ENCODE results near the gene PSMG3.

PSMG3 gene

DNA sequence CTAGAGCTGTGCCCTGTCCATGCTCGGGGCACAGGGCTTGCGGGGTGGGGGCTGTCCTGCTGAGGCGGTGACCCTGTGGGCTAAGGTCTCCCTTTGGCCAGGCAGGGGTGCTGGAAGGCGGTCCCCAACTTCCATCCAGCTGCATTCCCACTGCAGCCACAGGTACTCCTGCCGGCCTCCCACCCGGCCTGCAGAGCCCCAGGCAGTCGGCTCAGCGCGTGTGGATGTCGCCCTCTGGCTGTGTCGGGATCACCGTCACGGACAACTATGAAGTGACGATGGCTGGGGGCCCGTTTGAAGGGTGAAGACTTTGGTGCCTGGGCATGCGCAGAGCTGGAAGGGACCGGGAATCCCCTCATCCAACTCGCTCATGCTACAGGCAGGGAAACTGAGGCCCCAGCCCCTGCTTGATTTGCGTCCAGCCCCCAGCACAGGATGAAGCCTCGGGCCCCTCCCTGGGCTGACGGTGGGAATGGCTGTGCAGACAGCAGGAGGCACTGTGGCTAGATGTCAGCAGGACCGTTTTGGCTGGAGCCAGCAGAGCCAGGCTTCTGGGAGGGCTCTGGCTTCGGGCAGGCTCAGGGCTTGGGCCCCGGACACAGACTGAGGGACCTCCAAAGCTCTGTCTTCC, 11.5 kb downstream of the PSMG3 start:
- peak; percentile 46 for DNase-seq (ENCODE audit: low spot score)

- peak; percentile 9 for DNase-seq (ENCODE audit: low spot score)
Observed at GRCh38 chr7:1557771-1558170, 12.1 kb downstream of the PSMG3 start.

- no peak for DNase-seq (ENCODE audit: low spot score)
Observed at GRCh38 chr7:1557006-1557405, 12.8 kb downstream of the PSMG3 start.

DNA sequence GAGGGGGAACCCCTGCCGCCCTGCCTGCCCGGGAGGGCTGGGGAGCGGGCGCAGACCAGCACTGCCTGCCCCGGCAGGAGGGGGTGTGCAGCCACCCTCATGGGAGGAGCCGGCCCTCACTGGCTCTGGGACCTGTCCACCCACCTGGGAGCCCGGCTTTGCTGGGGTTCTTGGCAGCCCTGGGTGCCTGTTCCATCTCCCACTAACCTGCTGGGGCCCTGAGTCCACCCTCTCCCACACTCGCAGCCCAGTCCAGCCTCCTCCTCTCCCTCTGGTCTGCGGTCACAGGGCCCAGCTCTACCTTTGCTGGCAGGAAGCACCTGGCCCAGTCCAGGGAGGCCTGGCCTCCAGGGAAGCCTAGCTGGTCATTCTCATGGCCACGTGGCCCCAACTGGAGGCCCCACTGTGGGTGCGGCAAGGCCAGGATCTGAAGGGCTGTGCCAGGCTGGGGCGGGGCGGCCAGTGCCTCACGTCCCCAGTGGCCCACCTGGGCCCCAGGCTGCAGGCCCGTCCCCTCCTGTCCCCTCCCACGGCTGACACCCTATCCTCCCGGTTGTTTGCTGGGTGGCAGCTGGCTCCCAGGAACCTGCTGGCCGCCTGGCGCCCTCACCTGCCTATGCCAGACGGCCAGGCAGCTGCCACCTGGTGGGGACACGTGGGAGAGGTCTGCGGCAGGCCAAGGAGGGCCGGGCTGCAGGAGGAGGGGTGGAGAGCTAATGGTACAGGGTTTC, 13.9 kb downstream of the PSMG3 start, which contains the start of gene TMEM184A:
TSS of gene TMEM184A (minus strand) at position 393 of the 731 bp plus-strand sequence. CDS start 721 bp downstream, outside the sequence.
- DNase-seq (ENCODE audit: low spot score), result peak; percentile 96

GRCh38 chr7:1555046-1555812, 14.6 kb downstream of the PSMG3 start:
- DNase-seq (ENCODE audit: low spot score), result peak; percentile 83

DNA sequence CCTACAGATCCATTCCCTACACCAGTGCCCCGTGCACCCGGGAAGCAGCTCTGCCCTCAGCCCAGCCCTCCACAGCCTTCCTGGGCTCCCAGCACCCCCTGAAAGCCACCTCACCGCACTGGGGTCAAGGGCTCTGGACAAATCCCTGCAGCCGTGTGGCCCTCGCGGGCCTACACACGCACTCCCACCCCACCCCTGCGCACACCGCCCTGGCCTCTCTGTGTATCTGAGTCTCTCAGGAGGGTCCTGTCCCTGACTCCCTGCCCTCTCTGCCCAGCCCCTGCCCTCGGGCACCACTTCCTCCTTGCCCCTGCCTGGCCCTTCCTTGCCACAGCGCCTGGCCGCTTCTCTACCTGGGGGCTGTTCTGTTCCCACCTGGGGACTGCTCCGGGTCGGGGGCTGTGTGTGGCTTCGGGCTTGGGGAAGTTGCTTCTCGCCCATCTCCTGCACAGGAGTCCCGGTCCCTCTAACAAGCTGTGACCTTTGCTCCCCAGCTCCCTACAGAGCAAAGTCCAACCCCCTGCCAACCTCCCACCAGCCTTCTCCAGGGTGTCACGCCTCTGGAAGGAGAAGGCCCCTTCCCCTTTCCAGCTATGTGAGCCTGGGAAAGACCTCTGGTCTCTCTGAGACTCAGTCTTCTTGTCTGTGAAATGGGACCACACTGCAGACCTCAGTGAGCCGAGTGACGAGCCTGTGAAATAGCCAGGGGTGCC, 15.3 kb downstream of the PSMG3 start:
- peak; percentile 14 for DNase-seq (ENCODE audit: low spot score)

DNA sequence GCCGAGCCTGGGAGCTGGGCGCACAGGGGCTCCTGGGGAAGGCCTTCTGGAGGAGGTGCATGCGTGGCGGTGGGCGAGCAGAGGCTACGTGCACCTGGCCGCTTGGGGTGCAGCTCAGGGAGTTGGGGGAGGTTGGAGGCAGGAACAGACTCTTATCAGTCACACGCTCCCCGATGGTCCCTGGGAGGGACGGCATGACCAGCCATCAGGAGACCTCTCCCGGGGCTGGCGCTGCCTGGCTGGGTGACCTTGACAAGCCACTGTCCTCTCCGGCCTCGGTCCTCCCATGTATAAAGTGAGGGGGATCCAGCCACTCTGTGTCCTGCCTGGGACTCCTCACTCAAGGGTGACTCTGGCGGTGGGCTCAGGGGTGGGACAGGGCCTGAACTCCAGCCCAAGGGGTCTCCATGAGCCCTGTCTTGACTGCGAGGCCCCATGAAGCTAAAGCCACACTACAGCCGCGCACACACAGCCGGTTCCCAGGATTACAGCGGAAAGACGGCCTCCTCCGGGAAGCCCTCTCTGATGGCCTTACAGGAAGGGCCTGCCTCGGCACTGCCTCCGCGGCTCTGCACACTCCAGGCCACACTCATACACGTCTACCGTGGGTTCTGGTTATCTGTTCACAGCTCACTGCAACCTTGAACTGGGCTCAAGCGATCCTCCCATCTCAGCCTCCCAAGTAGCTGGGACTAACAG, 16.2 kb downstream of the PSMG3 start:
- peak; percentile 13 for DNase-seq (ENCODE audit: low spot score)

DNA sequence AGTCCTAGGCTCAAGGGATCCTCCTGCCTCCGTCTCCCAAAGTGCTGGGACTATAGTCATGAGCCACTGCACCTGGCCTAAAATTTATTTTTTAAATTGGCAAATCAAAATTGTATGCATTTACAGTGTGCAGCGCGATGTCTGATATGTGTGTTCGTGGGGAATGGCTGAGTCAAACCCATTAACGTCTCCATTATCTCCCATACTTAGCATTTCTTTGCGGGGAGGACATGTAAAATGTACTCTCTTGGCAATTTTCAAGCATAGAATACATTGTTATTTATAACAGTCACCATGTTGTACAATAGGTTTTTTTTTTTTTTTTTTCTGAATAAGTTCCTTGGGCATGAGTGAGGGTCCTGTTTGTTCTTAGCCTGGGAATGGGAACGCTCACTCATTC, 17.6 kb downstream of the PSMG3 start:
- no peak for DNase-seq (ENCODE audit: low spot score)

DNA sequence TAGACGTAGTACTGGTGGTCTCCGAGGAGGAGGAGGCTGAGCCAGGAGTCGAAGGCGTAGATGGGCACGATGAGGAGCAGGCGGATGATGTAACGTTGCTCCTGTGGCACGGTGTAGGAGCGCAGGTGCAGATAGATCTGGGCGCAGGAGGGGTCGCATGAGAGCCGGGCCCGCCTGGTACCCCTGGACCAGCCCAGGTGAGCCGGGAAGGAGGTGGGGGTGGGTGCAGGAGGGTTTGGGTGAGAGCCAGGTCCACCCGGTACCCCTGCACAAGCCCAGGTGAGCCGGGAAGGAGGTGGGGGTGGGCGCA, 19.0 kb downstream of the PSMG3 start:
- DNase-seq (ENCODE audit: low spot score), result no peak

DNA sequence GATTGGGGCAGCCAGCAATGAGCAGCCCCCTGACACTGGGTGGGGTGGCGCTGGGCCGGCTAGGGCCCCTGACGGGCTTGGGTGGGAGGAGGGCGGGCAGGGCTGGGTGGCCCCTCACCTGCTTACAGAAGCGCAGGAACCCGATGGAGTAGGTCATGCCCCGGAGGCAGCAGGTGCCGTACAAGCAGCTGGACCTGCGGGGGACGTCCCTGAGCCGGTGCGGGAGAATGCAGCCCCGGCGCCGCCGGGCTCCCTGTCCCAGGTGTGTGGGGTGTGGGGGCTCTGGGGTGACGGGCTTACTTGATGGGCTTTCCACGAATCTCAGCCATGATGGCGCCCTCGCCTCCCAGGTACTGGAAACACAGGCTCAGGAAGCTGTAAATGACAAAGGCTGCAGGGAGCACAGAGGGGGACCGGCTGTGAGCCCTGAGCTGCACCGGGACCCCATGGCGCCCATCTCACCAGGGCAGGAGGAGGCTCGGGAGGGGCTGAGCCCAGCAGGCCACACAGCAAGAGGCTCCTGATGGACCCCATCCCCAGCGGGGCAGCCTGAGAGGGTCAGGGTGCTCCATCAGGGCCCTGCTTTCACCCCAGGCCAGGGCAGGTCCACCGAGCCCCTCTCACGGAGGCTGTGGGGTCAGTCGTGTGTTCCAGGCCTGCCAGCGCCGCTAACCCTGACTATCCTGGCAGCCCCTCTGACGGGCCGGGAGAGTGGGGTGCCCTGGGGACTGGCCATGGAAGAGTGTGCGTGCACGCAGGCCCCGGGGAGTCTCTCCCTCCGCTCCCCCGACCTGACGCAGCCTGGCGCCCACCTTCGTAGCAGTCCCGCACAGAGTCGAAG, 19.6 kb downstream of the PSMG3 start:
- no peak for DNase-seq (ENCODE audit: low spot score)

DNA sequence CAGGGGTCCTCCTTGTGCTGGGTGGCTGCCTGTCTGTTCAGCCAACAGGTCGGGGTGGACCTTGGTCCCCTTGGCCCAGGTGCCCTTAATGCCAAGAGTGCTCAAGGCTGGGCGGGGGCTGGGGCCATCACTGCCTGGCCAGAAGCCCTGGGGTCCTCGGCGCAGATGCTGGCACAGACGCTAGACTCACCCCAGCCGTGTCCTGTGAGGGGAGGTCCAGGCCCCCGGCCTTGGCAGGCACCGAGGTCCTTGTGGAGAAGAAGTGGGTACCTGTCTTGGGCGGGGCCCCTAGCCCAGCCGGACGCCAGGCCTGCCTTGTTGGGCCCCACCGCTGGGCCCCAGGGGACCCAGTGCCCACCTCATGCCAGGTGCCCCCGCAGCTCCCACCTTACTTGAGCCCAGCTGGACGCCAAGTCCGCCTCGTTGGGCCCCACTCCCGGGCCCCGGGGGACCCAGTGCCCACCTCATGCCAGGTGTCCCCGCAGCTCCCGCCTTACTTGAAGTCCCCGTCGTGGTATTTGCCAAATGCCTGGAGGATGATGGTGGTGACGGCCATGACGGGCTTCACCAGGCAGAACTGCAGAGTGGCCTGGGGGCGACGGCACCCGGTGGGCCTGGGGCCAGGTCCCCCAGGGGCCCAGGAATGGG, 20.4 kb downstream of the PSMG3 start:
- no peak for DNase-seq (ENCODE audit: low spot score)

GRCh38 chr7:1548944-1549343, 20.9 kb downstream of the PSMG3 start:
- DNase-seq (ENCODE audit: low spot score), result no peak

DNA sequence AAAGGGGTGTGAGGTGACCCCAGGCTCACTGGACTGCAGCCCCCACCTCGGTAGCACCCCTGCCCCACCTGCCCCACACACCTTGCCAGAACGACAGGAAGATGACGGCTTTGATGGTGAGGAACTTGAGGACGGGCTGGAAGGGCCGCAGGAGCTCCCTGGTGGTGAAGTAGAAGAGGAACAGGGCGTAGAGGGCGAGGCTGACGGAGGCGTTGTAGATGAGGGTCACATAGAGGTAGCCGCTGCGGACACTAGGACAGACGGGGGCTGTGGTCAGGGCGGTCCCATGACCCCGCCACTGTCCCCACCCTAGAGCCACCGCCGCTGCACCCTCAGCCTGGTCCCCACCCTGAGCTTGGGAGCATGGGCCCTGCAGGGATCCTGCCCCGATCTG, 21.4 kb downstream of the PSMG3 start:
- no peak for DNase-seq (ENCODE audit: low spot score)

GRCh38 chr7:1547777-1548437, 21.9 kb downstream of the PSMG3 start:
- no peak for DNase-seq (ENCODE audit: low spot score)

DNA sequence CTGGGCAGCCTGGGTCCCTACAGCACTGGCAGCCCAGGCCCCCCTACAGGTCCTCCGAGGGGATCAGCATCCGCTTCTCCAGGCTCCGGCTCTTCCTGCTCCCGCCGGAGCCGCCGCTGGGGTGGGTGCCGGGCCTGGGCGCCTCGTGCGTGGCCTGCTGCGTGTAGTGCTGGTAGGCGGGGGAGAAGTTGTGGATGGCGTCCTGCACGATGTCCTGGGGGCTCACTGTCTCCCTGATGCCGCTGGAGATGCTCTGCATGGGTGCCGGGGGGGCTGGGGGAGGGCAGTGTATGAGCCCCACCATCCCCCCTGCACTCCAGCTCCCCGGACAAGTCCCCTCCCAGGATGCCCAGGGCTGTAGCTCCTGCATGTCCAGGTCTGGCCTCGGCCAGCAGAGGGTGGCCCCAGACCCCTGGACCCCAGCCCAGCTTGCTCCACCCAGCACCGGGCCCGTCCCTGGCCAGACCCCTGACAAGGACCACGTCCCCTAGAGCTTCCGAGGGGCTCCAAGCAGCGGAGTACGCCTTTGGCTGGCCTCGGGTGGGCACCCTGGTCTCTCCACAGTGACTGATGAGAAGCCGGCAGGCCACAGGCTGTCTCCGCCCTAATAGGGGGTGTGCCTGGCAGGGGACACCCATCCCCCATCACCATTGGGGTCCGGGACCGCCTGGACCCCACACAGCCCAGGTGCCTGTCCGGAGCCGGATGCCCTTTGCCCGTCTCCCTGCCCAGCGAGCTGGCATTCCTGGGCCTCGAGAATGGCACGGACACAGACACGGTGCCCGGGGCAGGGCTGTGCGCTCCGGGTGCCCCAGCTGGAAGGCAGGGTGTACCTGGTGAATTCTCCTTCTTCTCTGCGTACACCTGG, 22.7 kb downstream of the PSMG3 start:
- no peak for DNase-seq (ENCODE audit: low spot score)

DNA sequence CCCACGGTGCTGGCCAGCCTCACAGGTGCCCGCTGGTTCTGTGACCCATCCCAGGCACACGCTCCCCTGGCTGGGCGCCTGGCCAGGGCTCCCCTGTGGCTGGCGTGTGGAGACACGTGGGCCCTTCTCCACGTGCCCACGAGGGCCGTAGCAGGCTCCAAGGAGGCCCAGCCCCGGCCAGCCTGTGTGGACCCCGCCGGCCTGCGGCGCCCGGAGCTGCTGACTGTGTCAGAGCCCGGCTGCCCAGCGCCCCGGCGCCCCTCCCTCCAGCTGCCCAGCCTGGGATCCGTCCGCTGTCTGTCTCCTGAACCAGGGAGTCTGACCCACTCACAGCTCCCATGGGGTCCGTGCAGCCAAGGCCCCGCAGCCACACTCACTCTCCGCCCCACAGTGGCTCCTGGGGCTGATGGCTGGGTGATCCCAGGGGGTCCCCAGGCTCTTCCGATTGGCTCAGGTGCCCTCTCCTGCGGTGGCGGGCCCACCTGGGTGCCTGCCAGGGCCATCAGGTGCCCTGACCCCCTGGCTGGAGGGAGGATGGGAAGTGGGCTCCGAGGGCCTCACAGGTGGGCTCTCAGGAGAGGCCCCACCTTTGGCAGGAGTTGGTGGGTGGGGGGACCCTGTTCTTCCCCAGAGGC, 23.4 kb downstream of the PSMG3 start:
- DNase-seq (ENCODE audit: low spot score), result no peak

DNA sequence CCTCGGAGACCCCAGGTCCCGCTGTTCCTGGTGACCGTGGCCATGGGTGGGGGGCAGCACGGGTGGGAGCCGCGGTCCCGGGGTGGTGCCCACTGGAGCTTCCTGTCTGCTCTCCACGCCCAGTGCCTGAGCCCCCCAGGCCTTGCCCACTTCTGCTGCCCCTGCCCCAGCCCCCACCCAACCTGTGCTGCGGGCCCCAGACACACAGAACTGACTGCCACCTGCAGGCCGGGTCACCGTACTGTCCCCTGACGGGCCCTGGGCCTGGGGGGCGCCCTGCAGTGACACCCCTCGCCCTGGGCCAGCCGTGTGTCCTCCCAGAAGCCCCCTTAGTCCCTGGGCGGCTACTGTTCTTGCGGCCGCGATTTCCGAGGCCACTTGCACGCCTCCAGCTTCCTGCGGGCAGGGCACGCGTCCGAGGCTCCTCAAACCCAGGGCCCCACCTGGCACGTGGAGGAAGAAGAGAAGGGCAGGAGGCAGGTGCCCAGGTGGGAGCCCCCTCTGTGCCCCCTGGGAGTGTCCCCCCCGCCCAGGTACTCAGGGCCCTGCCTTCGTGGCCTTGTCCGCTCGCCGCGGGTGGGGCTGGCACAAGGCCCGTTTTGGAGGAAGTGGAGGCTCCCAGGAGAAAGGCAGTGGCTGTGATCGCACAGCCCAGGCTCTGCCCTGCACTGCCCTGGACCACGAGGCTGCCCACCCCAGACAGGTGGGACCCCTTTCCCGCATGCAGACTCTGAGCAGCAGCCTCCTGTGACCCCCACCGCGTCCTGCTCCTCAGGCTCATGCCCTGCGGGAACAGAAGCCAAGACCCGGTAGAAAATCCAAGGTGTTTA, 24.2 kb downstream of the PSMG3 start:
- DNase-seq (ENCODE audit: low spot score), result no peak
